GM19023 (cell line): Measurements from ENCODE around the gene SPATA31E1.

Experiments
- ATAC-seq: cut with Tn5 transposase; IDR thresholded peaks from one replicate; pipeline ENCODE4 v1.9.1; 2021; ENCODE audit warnings: mild to moderate bottlenecking, moderate library complexity; ENCODE audit not compliant: unreplicated experiment

The SPATA31E1 gene

DNA sequence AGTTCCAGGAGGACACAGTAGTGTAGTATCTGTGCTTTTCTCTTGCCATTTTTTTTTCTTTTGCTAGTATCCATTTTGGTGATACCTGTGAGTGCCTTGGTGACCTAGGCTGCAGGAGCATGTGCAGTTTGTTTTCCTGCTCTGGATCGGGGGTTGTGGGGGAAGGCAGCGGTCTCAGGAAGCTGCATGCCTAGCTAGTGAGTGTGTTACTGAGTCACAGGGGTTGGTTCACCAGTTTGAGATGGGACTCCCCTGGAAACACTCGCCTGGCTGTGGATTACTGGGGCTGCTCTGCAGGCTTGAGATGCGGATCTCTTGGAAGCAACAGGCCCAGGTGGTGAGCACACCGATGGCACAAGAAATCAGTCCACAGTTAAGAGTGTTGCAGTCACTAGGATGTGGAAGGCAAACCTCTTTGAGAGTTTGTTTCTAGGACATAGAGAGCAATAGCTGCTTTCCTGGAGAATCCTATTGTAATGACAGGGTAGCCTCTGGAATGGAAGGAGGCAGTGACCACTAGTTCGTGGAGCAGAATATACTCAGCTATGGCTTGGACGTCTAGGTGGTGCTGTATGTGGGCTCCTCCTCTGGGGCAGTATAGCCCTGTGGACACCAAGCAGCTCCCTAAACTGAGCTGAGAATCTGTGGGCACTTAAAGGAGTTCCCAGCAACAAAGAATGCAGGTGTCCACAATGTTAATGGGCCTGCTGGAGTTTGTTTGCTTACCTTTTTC is 20.0 kb upstream of the SPATA31E1 start:
- ATAC-seq, result no peak

DNA sequence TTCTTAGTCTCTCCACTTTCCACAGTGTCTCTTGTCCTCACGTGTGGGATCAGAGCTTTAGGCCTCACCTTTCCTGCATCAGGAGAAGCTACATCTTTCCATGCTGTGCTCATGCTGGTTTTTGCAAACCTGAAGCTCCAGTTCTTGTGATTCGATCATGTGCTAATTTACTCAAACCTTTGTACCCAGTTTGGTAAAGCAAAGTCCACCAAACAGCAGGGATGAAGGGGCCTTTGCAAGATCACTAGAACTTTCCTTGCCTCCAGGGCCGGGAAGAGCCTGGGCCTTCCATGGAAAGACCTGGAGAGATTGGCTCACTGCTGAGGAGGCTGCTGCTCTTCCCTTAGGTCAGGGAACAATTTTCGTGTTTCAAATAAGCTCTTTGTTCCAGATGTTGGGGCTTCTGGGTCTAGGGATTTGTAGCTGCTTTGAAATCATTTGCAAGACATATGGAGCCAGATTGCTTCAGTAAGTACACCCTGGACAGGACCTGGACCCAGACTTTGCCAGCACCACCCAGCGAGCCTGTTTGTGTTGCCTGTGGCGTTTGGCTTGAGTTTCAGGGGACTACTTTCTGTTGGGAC is 18.7 kb upstream of the SPATA31E1 start:
- ATAC-seq, result no peak

DNA sequence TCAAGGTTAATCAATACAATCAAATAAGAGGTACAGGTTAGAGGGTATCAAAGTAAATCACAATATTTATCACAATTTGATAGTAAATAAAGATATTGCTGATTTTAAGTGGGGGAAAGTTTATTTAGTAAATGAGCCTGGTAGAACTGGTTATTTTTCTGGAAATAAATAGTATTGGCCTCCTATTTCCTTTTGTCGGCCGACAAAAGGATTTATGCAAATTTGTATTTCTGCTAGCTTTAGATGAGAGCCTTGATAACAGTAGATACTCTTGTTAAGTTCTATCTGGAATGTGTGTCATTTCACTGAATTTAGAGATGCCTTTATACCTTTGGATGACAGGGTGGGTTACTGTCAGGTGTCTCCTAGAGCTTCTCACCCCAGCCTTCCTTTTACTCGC is 17.8 kb upstream of the SPATA31E1 start:
- no peak for ATAC-seq

DNA sequence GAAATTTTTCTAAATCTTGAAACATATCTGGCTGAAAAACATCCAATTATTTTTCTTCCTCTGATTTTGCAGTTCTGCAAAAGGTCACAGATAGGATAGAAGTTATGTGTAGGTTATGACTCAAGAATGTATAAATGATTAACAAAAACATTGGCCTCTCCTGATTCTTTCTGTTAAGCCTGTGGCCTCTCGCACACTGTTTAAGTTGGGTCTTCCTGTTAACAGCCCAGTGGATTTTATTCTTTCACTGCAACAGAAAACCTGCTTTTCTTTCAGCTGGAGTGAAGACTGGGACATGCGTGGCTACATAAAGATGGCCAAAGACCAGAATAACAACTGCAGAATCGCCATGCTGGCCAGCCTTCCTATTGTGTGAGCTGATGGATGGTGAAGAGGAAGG is 17.1 kb upstream of the SPATA31E1 start:
- ATAC-seq, result no peak

DNA sequence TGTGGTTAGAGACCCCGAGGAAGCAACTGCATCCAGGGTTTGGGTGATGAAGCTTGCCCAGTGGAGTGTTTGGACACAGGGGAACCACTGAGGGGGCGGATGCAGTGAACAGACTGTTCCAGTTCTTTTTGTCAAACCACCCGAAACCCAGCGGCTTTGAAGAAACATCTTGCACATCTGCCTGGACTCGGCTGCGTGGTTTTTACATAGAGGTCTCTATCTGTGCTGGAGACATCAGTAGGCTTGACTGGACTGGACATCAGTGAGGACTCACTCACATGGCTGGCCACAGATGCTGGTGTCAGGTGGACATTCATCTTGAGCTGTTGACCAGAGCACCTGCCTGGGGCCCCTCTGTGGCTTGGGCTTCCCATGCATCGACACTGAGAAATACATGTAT is 15.3 kb upstream of the SPATA31E1 start:
- ATAC-seq, result no peak

DNA sequence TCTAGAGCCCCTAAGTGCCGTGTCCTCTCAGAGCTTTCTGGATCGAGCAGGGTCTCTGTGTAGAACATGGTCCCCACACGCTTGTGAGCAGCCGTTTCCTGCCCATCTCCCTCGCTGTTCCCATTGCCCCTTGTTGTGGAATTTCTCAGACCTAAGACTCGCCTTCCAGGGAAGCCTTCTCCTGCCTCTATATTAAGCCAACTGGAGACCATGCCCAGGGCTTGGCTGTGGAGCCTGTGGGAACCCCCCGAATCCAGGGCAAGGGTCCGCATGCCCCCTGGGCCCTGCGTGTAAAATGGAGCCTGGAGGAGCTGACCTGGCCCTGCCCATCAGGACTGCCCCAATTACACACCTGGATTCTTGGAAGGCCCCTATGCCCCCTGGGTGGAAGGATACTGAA is 14.5 kb upstream of the SPATA31E1 start:
- ATAC-seq, result no peak

DNA sequence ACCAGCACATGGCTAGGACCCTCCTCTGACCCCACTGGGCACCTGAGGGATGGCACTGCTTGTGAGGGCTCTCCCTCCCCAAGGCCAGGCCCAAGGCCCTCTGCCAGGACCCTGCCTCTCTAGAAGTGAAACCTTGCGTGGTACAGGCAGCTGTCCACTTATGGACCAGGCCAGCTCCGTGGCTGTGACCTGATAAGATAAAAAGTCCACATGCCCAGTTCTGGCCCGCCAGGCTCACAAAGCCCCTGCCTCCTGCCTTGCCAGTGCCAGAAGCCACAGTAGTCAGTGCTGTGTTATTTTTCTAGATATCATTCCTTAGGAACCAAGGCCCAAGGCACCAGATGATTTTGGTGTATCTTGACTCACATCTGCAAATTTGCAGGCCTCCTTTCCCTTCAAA is 14.0 kb upstream of the SPATA31E1 start:
- no peak for ATAC-seq

DNA sequence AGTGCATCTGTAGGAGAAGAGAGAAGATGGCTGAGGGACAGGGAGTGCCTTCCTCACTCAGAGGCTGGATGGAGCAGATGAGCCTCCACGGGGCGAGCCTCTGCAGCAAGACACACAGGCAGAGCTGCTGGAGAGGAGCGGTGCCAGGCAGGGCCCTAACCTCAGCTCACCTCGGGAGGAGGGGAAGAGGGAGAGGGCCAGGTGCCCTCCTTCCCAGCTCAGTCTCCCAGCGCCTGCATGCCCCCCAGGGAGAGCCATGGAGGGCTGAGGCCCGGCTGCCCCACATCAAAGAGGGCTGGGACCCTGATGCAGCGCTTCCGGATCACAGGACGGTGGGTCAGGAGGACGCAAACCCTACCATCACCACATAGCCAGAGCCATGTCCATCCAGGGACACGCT is 13.6 kb upstream of the SPATA31E1 start:
- ATAC-seq, result no peak

DNA sequence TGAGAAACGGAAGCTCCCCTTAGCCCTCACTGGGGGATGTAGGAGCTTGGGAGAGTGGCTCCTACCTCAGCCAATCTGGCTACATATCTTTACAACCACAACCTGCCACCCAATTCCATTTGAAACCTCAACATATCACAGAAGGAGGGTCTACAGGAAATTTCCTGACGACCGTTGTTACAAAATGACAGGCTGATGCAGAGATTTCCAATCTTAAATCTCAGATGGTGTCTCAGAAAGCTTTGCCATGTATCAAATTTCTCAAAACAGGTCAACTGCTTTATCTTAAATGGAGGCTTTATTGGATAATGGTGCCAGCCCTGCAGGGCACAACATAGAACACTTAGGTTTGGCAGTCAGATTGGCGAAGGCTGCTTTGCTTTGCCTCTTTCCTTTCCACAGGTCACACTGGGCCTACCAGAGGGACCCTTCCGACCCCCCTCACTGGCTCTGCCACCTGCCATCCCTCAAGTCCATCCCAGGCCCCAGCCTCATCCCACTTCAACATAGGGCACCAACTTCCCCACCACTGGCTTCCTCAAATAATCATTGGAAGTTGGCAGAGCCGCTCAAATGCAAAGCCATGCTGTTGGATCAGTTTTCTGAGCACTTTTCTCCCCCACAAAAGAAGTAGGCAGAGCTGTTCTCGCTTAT is 11.1 kb upstream of the SPATA31E1 start:
- ATAC-seq, result no peak

DNA sequence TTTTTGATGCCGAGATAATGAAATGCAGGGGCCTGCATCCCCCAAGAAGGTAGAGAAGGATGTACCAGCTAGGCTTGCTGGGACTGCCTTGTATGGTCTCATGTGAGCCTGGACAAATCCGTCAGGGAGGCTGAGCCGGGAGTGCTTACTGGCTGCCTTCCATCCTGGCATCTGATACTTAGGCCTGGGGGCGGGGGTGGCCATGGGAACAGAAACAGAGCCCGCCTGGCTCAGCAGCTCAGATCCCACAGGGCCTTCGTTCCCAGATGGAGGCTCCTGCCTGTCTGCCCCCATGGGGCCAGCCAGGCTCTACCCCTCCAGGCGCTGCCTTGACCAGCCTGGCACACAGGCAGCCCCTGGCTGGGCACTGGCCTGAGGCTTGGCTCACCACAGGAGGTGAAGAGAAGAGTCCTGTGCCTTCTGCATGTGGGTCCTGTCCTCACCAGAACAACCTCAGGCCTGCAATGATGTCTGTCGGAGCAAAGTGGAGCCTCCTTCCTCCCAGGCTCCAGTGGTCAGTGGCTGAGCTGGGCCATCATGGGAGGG is 10.5 kb upstream of the SPATA31E1 start:
- ATAC-seq, result no peak

DNA sequence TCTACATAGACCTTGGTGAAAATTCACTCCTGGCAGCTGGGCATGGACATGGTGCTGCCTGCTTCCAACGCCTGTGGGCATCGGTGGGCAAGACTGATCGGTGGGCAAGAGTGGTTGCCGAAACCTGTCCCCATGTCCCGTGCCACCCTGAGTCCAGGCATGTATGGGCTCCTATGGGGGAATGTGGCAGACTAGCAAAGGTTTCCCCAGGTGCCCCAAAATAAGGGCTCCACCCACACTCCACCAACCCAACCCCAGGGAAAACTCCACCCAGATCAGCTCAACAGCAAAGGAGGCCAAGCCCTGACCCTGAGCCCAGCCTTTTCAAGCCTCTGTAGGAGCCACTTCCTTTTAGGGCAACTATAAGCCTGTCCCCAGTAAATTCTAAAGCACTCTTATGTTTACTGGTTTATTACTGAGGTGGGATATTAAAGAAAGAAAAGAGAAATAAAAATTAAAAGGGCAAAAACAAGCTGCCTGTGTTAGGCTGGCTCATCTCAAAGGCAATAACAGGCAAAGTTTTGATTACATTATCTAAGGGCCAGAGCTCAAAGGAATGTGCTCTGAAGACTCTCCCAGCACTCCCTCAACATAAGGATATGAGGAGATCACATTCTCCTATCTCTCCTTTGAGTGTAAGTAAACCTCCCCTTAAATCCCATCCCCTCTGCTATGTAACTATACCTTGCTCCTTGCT is 8.9 kb upstream of the SPATA31E1 start:
- ATAC-seq, result no peak

DNA sequence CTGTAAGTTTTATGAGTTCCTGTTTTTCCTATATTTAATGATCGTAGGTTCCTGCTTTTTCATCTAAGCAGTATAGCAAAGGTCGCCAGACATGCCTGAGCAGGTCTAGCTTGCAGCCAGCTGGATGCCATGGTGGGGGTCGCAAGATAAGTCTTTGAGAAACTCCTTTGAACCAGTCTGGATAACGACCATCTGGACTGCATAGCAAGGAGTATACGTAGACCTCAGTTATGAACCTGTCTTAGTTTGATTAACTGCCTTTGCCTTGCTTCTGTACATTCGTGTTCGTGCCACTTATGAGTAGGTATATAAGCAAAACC is 8.4 kb upstream of the SPATA31E1 start:
- ATAC-seq, result no peak

DNA sequence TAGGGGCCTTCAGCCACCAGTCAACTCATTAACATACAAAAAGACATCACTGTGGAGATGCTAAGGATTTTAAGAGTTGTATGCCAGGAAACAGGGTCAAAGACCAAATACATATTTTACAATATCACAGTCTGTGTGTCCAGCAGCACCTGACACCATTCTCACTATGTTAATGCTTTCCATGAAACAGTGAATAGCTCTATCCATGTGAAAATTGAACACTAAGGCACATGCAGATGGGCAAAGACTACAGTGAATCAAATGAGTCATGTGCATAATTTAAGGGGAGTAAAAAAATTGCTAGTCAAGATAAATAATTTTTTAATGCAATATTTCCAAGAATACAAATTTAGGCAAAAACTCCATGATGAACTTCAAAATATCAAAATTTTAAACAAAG is 7.6 kb upstream of the SPATA31E1 start:
- ATAC-seq, result no peak

DNA sequence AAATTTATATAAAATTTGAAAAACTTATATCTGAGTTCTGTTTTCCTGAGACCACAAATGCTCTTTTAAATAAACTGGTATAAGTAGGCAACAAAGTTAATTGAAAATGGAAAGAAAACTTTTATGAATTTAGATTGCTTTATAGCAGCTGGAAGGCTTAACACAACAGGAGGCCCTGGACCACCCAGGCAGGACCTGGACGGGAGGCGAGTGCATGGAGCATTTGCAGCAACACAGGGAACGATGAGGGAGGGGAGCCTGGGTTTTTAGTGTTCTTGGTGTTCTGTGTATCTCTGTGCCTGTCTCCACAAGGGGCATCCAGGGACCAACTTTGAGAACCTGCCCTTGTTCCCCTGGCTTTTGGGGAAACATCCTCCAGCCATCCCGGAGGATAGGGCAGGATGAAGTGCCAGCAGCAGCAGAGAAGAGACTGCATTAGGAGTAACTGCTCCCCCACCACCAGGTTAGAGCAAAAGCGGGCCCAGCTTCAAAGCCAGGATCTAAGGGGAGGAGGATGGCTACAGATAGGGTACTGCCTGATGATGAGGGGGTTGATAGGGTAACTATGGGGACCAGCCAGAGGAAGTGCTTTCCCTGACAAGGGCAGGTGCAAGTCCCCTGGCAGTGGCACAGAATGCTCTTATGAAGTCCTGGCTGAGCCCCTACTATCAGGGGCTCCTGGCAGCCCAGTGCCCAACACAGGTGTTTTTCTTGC is 6.7 kb upstream of the SPATA31E1 start:
- no peak for ATAC-seq

DNA sequence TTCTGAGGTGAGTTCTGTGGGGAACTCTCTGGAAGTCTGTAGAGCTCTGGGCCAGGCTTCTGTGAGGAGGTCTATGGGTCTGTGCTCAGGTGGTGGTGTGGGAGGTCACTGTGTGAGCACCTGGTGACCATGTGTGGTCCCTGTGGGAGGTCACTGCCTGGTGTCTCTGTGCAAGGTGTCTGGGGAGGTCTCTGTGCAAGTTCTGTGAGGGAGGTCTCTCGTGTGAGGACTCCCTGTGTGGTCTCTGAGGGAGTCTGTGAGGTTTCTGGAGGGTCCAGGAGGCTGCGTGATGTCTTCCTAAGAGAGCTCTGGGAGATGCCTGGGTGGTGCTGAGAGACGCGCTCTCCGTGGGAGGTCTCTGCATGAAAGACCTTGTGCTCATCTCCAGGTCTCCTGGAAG is 6.0 kb upstream of the SPATA31E1 start:
- ATAC-seq, result no peak

DNA sequence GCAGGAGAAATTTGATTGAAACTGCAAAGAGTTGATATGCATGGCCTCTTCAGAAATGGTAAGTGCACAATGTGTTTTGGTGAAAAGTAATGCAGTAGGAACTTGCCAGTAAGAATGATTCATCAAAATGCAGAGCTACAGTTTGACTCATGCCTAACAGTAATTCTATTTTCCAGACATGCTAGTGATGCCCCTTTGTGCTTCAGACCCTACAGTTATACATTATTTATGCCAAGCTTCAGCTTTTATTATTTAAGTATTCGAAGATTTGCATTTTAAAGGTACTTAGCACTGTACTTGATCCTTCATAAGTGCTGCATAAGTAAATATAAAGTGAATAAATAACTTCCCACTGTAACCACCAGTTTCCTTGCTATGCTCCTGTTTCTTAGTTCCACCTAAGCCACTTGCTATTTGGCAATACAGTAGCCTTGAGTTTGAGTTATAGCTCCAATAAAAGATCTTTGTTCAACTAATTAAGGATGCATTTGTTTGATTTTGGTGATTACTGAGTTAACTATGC is 3.6 kb upstream of the SPATA31E1 start:
- no peak for ATAC-seq

DNA sequence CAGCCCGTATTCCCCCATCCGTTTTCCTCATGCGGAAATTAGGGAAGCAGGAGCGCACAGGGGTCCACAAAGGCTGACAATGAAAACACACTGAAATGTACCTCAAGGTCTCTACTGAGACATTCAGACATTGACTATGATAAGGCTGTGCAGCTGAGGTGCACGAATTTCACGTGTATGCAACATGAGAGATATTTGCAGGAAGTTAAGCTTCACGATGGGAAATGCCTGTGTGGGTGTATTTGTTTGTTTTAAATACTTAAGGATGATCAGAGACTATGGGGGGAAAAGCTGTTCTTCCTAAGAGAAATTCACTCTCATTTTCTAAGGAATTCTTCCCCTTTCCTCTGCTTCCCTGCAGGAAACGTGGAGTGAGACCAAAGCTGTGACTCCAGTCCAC is 2.6 kb upstream of the SPATA31E1 start:
- no peak for ATAC-seq

DNA sequence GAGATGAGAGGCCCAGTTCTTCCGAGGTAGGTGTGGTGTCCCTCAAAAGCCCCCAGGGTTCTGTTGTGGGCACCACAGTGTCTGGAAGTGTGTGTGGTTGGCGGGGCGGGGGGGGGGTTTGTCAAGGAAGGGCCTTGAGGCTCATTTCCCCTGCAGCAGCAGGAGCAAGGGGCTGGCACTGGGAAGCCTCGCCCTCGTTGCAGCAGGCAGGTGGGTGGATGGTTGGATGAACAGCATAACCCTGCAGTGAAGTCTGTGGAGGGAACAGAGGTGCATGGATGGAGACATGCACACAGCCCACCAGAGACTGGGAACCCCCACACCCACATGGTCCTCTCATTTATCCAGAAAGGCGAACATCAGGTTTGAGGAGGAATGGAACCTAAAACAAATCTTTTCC is 2.0 kb upstream of the SPATA31E1 start:
- no peak for ATAC-seq

DNA sequence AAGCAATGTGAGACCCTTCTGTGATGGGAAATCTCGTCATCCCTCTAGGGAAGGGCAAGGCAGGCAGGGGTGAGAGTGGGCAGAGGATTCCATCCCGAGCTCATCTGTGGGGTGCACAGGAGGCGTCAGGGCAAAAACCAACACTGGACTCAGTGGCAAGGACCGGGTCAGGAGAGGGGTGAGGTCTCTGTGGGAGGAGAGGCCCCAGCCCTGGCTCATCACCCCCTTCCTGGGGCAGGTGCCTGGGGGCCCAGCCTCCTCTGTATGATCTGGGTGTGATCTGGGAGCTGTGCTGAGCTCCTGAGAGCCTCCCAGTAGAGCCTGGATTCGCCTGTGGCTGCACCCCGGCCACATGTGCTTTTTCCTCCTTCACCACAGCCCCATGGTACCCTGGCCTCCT is 597 bp downstream of the SPATA31E1 start:
- no peak for ATAC-seq

DNA sequence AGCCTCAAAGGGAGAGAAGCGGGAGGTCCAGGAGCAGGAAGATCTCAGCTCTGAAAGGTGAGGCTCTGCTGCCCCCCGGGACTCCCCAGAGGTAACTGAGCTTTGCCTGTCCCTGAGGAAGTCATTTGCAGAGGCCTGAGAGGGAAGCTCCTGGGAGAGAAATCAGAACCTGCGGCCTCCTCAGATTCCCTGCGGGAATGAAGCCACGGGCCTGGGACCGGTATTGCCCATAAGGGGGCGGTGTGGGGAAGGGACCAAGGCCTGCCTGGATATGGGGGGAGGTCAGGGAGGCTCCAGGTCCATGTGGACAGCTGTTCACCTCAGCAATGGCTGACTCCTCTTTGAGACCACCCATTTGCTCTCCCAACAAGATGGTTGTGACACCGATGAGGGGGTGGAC is 1.3 kb downstream of the SPATA31E1 start:
- no peak for ATAC-seq
